Upper lobe of right lung (tissue), 1 donor: ENCODE data around the gene GLYR1. TPM values are rescaled to one million over a fixed set of nuclear protein-coding genes. Genes with fewer than 3 reads are reported as not detected.

ENCODE experiments used
- ATAC-seq: fragments of 200-7000 bp; cut with Tn5 transposase; one replicate; pipeline ENCODE4 v1.9.1; 2020; ENCODE audit warnings: mild to moderate bottlenecking, moderate library complexity
- DNase-seq: peaks from one replicate; pipeline ENCODE4 v3.0.0-alpha.2; 2020
- H3K27ac ChIP-seq: fragments of 200-600 bp; one replicate; pipeline ENCODE4 v1.8.0; 2022
- H3K27me3 ChIP-seq: fragments of 200-600 bp; one replicate; pipeline ENCODE4 v1.8.0; 2022; ENCODE audit warnings: mild to moderate bottlenecking
- H3K36me3 ChIP-seq: fragments of 200-600 bp; one replicate; pipeline ENCODE4 v1.8.0; 2022
- H3K4me1 ChIP-seq: fragments of 200-600 bp; one replicate; pipeline ENCODE4 v1.8.0; 2022
- H3K4me3 ChIP-seq: fragments of 200-600 bp; one replicate; pipeline ENCODE4 v1.8.0; 2022; ENCODE audit warnings: mild to moderate bottlenecking
- H3K9me3 ChIP-seq: fragments of 200-600 bp; one replicate; pipeline ENCODE4 v1.8.0; 2022
- intact Hi-C: fragments of 100-400 bp; cut with DNase I; formaldehyde crosslinking; loops from one replicate; pipeline ENCODE4 v1.11.0; 2022
- total RNA-seq: library from RNA; stranded (reverse); fragmentation: NEBNext Ultra II Directional; extraction: Animal tissue kit (Norgen Biotek cat#: 25700); gene quantifications from one replicate; pipeline ENCODE4 v1.2.1, GENCODE V29; 2021
- TF ChIP-seq, protein P1 (sequence below): fragments of 200-600 bp; IDR thresholded peaks from one replicate; pipeline ENCODE4 v1.8.0; 2022; ENCODE audit warnings: antibody characterized with exemption
- donor health status: DM: no; HTN: yes; CAD: no; lungs with severe emphysema.

Gene GLYR1
- total RNA-seq, 1 donor from 2014 or later = 85.7 TPM

DNA sequence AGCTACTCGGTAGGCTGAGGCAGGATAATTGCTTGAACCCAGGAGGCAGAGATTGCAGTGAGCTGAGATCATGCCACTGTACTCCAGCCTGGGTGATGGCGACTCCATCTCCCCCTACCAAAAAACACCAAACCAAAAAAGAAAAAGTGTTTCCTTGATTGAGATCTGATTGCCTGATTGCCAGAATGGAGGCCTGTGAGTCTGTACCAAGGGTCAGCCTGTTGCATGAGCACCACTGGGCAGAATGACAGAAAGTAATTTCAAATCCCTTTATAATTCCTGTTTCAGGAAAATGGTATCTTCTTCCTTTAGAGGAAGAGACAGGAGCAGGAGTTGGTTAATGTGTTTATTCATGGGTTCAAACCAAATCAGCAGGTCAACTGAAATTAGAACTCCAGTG is 8.7 kb upstream of the GLYR1 start:
- TF ChIP-seq, protein P1, sequence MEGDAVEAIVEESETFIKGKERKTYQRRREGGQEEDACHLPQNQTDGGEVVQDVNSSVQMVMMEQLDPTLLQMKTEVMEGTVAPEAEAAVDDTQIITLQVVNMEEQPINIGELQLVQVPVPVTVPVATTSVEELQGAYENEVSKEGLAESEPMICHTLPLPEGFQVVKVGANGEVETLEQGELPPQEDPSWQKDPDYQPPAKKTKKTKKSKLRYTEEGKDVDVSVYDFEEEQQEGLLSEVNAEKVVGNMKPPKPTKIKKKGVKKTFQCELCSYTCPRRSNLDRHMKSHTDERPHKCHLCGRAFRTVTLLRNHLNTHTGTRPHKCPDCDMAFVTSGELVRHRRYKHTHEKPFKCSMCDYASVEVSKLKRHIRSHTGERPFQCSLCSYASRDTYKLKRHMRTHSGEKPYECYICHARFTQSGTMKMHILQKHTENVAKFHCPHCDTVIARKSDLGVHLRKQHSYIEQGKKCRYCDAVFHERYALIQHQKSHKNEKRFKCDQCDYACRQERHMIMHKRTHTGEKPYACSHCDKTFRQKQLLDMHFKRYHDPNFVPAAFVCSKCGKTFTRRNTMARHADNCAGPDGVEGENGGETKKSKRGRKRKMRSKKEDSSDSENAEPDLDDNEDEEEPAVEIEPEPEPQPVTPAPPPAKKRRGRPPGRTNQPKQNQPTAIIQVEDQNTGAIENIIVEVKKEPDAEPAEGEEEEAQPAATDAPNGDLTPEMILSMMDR = no peak
- Histone ChIP-seq H3K4me1 (peaks cover 22% of the 10 kb centered on the region), H3K4me3 (no peak overlapping the region), H3K27me3 (no peaks in the 10 kb centered on the region), H3K27ac (no peak overlapping the region), H3K36me3 (peaks cover 82% of the 10 kb centered on the region), H3K9me3 (no peaks in the 10 kb centered on the region)
- ATAC-seq = no peak
- no peak for DNase-seq
- intact Hi-C loops = no loop called here

DNA sequence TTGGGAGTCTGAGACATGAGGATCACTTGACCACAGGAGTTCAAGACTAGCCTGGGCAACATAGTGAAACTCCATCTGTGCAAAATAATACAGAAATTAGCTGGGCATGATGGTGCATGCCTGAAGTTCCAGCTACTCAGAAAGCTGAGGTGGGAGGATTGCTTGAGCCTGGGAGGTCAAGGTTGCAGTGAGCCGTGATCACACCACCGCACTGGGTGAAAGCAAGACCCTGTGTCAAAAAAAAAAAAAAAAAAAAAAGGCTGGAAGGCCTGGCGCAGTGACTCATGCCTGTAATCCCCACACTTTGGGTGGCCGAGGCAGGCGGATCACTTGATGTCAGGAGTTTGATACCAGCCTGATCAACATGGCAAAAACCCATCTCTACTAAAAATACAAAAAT is 8.3 kb upstream of the GLYR1 start:
- Histone ChIP-seq H3K27ac (no peak overlapping the region), H3K4me3 (no peak overlapping the region), H3K27me3 (no peaks in the 10 kb centered on the region), H3K36me3 (peaks cover 78% of the 10 kb centered on the region), H3K4me1 (peaks cover 25% of the 10 kb centered on the region), H3K9me3 (no peaks in the 10 kb centered on the region)
- intact Hi-C loops = no loop called here
- TF ChIP-seq, protein P1 = no peak
- ATAC-seq = no peak
- no peak for DNase-seq

DNA sequence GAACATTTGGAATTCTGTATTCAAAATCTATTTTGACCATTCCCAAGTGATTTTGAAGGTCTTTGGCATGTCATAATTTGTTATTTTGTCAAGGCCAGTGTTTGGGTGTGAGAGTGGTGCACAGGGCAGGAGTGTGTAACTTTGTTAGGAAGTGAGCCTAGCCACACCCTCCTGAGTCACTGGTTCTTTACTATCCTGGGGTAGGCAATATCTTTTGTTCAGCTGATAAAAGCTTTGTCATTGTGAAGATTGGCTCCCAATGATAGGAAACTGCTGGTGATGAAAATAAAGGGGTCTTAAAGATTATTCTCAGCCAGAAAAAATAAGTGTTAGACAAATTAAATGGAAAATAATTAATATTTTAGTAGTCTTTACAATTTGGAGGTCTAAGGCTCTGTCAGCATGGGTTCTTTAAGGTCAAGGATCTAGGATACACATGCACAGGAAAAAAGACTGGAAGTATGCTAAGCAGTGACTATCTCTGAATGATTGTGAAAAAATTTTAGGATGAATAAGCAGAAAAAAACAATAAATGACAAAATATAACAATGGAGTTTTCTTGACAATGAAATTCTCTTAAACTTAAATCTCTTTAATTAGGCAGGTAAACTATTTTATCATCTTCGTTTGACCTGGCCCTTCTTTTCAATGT is 5.3 kb upstream of the GLYR1 start:
- no peak for DNase-seq
- no peaks in the 10 kb centered on the region for H3K27me3 ChIP-seq
- TF ChIP-seq, protein P1 = no peak
- peak overlapping the region; percentile 43 for H3K27ac ChIP-seq
- peaks cover 46% of the 10 kb centered on the region for H3K4me1 ChIP-seq
- no peak overlapping the region for H3K4me3 ChIP-seq
- intact Hi-C loops = no loop called here
- no peaks in the 10 kb centered on the region for H3K9me3 ChIP-seq
- peaks cover 48% of the 10 kb centered on the region for H3K36me3 ChIP-seq
- ATAC-seq = no peak

DNA sequence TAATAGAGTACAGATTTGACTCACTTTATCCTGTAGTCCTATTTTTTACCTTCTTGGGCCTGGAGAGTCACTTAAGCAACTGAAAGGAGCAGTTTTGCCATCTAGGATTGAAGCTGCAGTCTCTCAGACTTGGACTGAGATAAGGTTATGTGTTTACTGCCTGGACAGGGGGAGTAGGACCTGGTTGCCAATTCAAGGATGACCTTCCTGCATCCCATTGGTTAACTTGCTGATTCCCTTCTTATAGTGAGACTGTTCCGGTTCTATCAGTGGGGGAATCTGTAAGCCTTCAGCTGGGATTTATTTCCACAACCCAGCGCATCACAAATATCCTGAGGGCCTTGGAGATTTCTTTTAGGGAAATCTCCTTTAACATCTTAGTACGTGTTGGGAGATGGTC is 3.1 kb upstream of the GLYR1 start:
- Histone ChIP-seq H3K9me3 (no peaks in the 10 kb centered on the region), H3K27ac (no peak overlapping the region), H3K4me3 (peak overlapping the region; percentile 3), H3K27me3 (no peaks in the 10 kb centered on the region), H3K36me3 (peaks cover 33% of the 10 kb centered on the region), H3K4me1 (peaks cover 57% of the 10 kb centered on the region)
- intact Hi-C loops = no loop called here
- TF ChIP-seq, protein P1 = no peak
- no peak for DNase-seq
- ATAC-seq = no peak

DNA sequence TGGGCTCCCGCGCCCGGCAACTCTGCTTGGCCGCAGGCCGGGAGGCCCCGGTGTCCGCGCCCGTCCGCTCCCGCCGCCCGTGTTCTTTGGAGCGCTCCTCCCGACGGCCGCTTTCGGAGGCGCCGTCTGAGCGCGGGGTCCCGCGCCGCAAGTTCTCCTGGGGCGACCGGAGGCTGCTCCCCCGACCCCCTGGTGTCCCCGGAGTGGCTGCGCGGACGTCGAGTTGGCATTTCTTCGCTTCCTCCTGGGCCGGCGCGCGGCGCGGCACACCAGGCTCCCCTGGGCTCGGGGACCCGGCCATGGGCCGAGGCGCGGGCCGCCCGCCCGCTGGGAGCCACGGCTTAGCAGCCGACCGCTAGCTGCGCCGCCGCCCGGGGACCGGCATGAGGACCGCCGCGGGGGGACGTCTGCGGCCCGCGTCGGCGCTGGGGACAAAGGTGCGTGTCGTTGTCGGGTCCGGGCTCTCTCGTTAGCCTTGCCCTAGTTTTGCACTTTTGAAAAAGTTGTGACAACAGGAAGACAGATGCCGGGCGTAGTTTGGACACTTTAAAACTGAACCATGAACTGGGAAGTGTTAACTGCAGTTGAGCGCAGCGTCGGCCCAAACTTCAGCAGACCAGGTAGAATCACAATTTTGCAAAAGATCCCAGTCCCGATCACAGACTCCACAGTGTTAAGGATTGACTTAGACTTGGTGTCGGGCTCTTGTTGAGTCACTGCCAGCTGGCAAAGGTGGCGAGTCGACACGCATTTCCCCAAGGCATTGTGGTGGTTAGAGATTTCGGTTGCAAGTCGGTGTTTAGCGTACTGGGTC is 893 bp upstream of the GLYR1 start:
- Histone ChIP-seq H3K27me3 (no peaks in the 10 kb centered on the region), H3K27ac (peak overlapping the region; percentile 95), H3K9me3 (no peaks in the 10 kb centered on the region), H3K4me1 (peaks cover 58% of the 10 kb centered on the region), H3K4me3 (peak overlapping the region; percentile 79), H3K36me3 (peaks cover 33% of the 10 kb centered on the region)
- peak; percentile 21 for ATAC-seq
- intact Hi-C loops = no loop called here
- TF ChIP-seq, protein P1 = no peak
- DNase-seq = peak; percentile 79
